BE2C (cell line): Measurements from ENCODE around the gene CCNY.

ENCODE experiments used
- DNase-seq: peaks from one replicate; pipeline ENCODE4 v3.0.0-alpha.2; 2020
- H3K27me3 ChIP-seq: fragments of 250-450 bp; sonication (Bioruptor Pico); 2 replicates; pipeline ENCODE4 v1.5.1; 2020; ENCODE audit warnings: mild to moderate bottlenecking
- H3K36me3 ChIP-seq: fragments of 250-450 bp; sonication (Bioruptor Pico); 2 replicates; pipeline ENCODE4 v1.5.1; 2020; ENCODE audit warnings: mild to moderate bottlenecking
- H3K4me1 ChIP-seq: fragments of 250-450 bp; sonication (Bioruptor Pico); 2 replicates; pipeline ENCODE4 v1.5.1; 2020
- H3K4me3 ChIP-seq: 2 replicates; pipeline ENCODE4 v1.5.1; 2011; ENCODE audit warnings: low read depth, low read length
- H3K9me3 ChIP-seq: fragments of 250-450 bp; sonication (Bioruptor Pico); 2 replicates; pipeline ENCODE4 v1.5.1; 2020
- CTCF ChIP-seq: IDR thresholded peaks from 2 replicates; pipeline ENCODE4 v1.5.1; 2012; ENCODE audit warnings: mild to moderate bottlenecking, low read depth, low read length

Gene CCNY

GRCh38 chr10:35580423-35580770 is 244.1 kb downstream of the CCNY start:
- no peak for DNase-seq
- no peaks in the 10 kb centered on the region for H3K27me3 ChIP-seq
- no peaks in the 10 kb centered on the region for H3K9me3 ChIP-seq
- no peaks in the 10 kb centered on the region for H3K4me1 ChIP-seq
- no peak for TF ChIP-seq CTCF
- no peak overlapping the region for H3K4me3 ChIP-seq
- no peaks in the 10 kb centered on the region for H3K36me3 ChIP-seq

GRCh38 chr10:35581655-35582054 is 245.3 kb downstream of the CCNY start:
- Histone ChIP-seq H3K9me3 (no peaks in the 10 kb centered on the region), H3K4me3 (no peak overlapping the region), H3K4me1 (no peaks in the 10 kb centered on the region)

GRCh38 chr10:35584946-35585345 is 248.6 kb downstream of the CCNY start:
- Histone ChIP-seq H3K36me3 (no peaks in the 10 kb centered on the region), H3K9me3 (no peaks in the 10 kb centered on the region), H3K4me3 (no peak overlapping the region), H3K27me3 (no peaks in the 10 kb centered on the region), H3K4me1 (no peaks in the 10 kb centered on the region)
- TF ChIP-seq CTCF, result no peak
- DNase-seq, result no peak

More at GRCh38 chr10:35581655-35582054, 245.3 kb downstream of the CCNY start:
- no peak for TF ChIP-seq CTCF
- no peak for DNase-seq
- H3K36me3 ChIP-seq, result no peaks in the 10 kb centered on the region
- H3K27me3 ChIP-seq, result no peaks in the 10 kb centered on the region

- Histone ChIP-seq H3K36me3 (no peaks in the 10 kb centered on the region), H3K27me3 (no peaks in the 10 kb centered on the region), H3K4me1 (no peaks in the 10 kb centered on the region), H3K4me3 (no peak overlapping the region), H3K9me3 (no peaks in the 10 kb centered on the region)
- TF ChIP-seq CTCF, result no peak
- no peak for DNase-seq
Observed at GRCh38 chr10:35585356-35585755, 249.0 kb downstream of the CCNY start.

GRCh38 chr10:35585903-35586535 is 249.7 kb downstream of the CCNY start:
- no peaks in the 10 kb centered on the region for H3K4me1 ChIP-seq
- no peaks in the 10 kb centered on the region for H3K9me3 ChIP-seq
- no peak for DNase-seq
- no peak overlapping the region for H3K4me3 ChIP-seq
- no peak for TF ChIP-seq CTCF
- H3K27me3 ChIP-seq, result no peaks in the 10 kb centered on the region
- H3K36me3 ChIP-seq, result no peaks in the 10 kb centered on the region

GRCh38 chr10:35588836-35589235 is 252.5 kb downstream of the CCNY start:
- Histone ChIP-seq H3K4me3 (no peak overlapping the region), H3K9me3 (no peaks in the 10 kb centered on the region), H3K27me3 (no peaks in the 10 kb centered on the region), H3K36me3 (no peaks in the 10 kb centered on the region), H3K4me1 (no peaks in the 10 kb centered on the region)
- no peak for TF ChIP-seq CTCF
- DNase-seq, result no peak
